AML-193 (cell line): Measurements from ENCODE around the gene CXCL17.
A peak's percentile ranks its signal among the peaks of the same experiment; 100 is the strongest.
"Not testable (repeated sequence)": the region's sequence is repeated elsewhere in the genome, so short reads cannot be mapped to it uniquely, and the experiment has no call there.

Source experiments
- DNase-seq, 2 experiments: peaks; one replicate each; lab custom pipeline; 2025; lab: John Stamatoyannopoulos, UW

Gene CXCL17

GRCh38 chr19:42442833-42443232 lies at the start of gene CXCL17:
TSS of gene CXCL17 (minus strand) at chr19:42442946. CDS start at chr19:42442832, 114 bp downstream.
- no peak for DNase-seq

GRCh38 chr19:42488783-42489521 lies 46.2 kb upstream of the CXCL17 start:
- no peak for DNase-seq

GRCh38 chr19:42487798-42488178 lies 45.0 kb upstream of the CXCL17 start:
- no peak for DNase-seq

- DNase-seq, result no peak
Measured at GRCh38 chr19:42487032-42487797, 44.5 kb upstream of the CXCL17 start.

GRCh38 chr19:42485036-42485435 lies 42.3 kb upstream of the CXCL17 start:
- not testable (repeated sequence) for DNase-seq

- peak; percentile 57 to 60 for DNase-seq
Measured at GRCh38 chr19:42480335-42481095, 37.8 kb upstream of the CXCL17 start.

- no peak for DNase-seq
Measured at GRCh38 chr19:42479736-42480135, 37.0 kb upstream of the CXCL17 start.

GRCh38 chr19:42478765-42479311 lies 36.1 kb upstream of the CXCL17 start:
- DNase-seq, result no peak

GRCh38 chr19:42477933-42478332 lies 35.2 kb upstream of the CXCL17 start:
- no peak for DNase-seq

- no peak for DNase-seq
Measured at GRCh38 chr19:42477117-42477516, 34.4 kb upstream of the CXCL17 start.

- no peak for DNase-seq
Measured at GRCh38 chr19:42475366-42475765, 32.6 kb upstream of the CXCL17 start.

- DNase-seq, result no peak
Measured at GRCh38 chr19:42474743-42475142, 32.0 kb upstream of the CXCL17 start.

- no peak for DNase-seq
Measured at GRCh38 chr19:42473686-42474085, 30.9 kb upstream of the CXCL17 start.

- no peak for DNase-seq
Measured at GRCh38 chr19:42472402-42473147, 29.8 kb upstream of the CXCL17 start.

- no peak for DNase-seq
Measured at GRCh38 chr19:42471554-42472249, 29.0 kb upstream of the CXCL17 start.

GRCh38 chr19:42469311-42470235 lies 26.8 kb upstream of the CXCL17 start:
- DNase-seq, result no peak

- DNase-seq, result no peak
Measured at GRCh38 chr19:42468273-42468796, 25.6 kb upstream of the CXCL17 start.

GRCh38 chr19:42467183-42467760 lies 24.5 kb upstream of the CXCL17 start:
- DNase-seq, result no peak

GRCh38 chr19:42466521-42467182 lies 23.9 kb upstream of the CXCL17 start:
- no peak for DNase-seq
